Hepatocyte (in vitro differentiated cells): Measurements from ENCODE around the gene CHI3L2.

Source experiments
- EZH2 ChIP-seq: fragments of 200-600 bp; sonication (generic); IDR thresholded peaks from 2 replicates; pipeline ENCODE4 v1.6.1; 2016; ENCODE audit warnings: antibody characterized with exemption, mild to moderate bottlenecking, borderline replicate concordance
- EZH2phosphoT487 ChIP-seq: fragments of 200-600 bp; sonication (generic); IDR thresholded peaks from one replicate; pipeline ENCODE4 v1.6.1; 2018; ENCODE audit warnings: antibody characterized with exemption, mild to moderate bottlenecking, low read depth, moderate library complexity; ENCODE audit not compliant: unreplicated experiment, severe bottlenecking
- TF ChIP-seq, protein P1 (sequence below): fragments of 200-600 bp; sonication (generic); IDR thresholded peaks from 2 replicates; pipeline ENCODE4 v1.5.1; 2016; ENCODE audit warnings: antibody characterized with exemption, mild to moderate bottlenecking; ENCODE audit not compliant: poor library complexity

DNA sequence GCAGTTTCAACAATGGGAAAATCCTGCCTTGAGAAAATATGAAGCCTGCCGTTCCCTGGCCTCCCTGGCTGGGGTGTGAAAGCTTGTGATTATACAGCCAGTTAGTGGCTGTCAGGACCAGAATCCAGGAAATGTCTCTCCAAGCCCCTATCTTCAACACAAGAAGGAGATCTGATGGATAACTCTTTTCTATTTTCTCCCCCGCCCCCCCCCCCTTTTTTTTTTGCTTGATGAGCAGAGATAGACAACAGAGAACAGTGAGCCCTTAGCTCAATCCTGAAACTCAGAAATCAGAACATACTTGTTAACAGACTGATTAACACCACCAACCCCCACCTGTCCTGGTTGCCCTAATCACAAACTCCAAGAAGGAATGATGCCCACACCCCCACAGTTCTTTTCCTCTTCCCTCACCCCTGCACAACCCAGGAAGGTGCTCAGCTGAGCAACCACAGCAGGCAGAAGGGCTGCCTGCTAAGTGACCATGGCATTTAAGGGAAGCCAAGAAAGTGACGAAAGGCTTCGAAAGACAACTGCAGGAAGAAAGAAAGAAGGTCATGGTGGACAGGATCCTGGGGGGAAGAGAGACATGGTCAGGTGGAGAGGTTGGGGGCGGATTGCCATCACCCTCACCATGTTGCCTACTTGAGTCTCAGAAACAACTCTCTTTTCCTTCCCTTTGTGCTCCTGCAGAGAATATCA is 14.7 kb upstream of the CHI3L2 start:
- TF ChIP-seq, protein P1, sequence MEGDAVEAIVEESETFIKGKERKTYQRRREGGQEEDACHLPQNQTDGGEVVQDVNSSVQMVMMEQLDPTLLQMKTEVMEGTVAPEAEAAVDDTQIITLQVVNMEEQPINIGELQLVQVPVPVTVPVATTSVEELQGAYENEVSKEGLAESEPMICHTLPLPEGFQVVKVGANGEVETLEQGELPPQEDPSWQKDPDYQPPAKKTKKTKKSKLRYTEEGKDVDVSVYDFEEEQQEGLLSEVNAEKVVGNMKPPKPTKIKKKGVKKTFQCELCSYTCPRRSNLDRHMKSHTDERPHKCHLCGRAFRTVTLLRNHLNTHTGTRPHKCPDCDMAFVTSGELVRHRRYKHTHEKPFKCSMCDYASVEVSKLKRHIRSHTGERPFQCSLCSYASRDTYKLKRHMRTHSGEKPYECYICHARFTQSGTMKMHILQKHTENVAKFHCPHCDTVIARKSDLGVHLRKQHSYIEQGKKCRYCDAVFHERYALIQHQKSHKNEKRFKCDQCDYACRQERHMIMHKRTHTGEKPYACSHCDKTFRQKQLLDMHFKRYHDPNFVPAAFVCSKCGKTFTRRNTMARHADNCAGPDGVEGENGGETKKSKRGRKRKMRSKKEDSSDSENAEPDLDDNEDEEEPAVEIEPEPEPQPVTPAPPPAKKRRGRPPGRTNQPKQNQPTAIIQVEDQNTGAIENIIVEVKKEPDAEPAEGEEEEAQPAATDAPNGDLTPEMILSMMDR: no peak
- TF ChIP-seq EZH2 (no peak), EZH2phosphoT487 (no peak)
